Measurements from ENCODE around the gene ANAPC15.

The ANAPC15 gene

DNA sequence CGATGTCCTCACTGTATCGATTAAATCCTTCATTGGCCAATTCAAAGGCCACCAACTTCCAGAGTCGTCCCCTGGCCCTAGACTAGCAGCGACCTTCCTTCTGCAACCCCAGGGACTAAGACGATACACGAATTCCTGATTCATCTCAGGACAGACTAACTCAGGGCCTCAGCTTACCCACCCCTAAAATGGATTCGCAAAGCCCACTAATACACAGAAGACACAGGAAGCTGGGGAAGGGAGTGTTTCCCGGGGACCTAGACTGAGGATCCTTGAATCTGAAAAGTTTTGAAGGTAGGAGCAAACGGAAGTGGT is 9.9 kb downstream of the ANAPC15 start:
- Histone ChIP-seq H3K4me1 (ENCODE audit: low read length) (peaks cover 12% of the 10 kb centered on the region), H2AFZ (ENCODE audit: low read length) (peak overlapping the region; percentile 82), H3F3A (ENCODE audit: insufficient read depth, low read length) (peaks cover 3% of the 10 kb centered on the region; the same call in 1 of the 2 replicates), H3K27ac (ENCODE audit: low read length) (peak overlapping the region; percentile 85), H3K36me3 (replicated peaks; ENCODE audit: insufficient read depth, low read length) (no peaks in the 10 kb centered on the region), H3K4me3 (ENCODE audit: low read length) (peak overlapping the region; percentile 86), H3K9me2 (replicated peaks; ENCODE audit: insufficient read depth, low read length) (no peaks in the 10 kb centered on the region), H4K20me1 (ENCODE audit: insufficient read depth, low read length) (no peaks in the 10 kb centered on the region), H3K4me2 (ENCODE audit: low read depth, low read length) (peak overlapping the region; percentile 71), H3K9ac (ENCODE audit: low read length) (peak overlapping the region; percentile 91), H3K9me3 (replicated peaks; ENCODE audit: insufficient read depth, low read length) (no peaks in the 10 kb centered on the region), H3K27me3 (replicated peaks; ENCODE audit: insufficient read depth, low read length) (no peaks in the 10 kb centered on the region), H3K79me2 (ENCODE audit: low read length) (peaks cover 38% of the 10 kb centered on the region)
- TF ChIP-seq, protein P1, sequence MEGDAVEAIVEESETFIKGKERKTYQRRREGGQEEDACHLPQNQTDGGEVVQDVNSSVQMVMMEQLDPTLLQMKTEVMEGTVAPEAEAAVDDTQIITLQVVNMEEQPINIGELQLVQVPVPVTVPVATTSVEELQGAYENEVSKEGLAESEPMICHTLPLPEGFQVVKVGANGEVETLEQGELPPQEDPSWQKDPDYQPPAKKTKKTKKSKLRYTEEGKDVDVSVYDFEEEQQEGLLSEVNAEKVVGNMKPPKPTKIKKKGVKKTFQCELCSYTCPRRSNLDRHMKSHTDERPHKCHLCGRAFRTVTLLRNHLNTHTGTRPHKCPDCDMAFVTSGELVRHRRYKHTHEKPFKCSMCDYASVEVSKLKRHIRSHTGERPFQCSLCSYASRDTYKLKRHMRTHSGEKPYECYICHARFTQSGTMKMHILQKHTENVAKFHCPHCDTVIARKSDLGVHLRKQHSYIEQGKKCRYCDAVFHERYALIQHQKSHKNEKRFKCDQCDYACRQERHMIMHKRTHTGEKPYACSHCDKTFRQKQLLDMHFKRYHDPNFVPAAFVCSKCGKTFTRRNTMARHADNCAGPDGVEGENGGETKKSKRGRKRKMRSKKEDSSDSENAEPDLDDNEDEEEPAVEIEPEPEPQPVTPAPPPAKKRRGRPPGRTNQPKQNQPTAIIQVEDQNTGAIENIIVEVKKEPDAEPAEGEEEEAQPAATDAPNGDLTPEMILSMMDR (IDR thresholded peaks at IDR 0.05; ENCODE audit: low read length): no peak
- TF ChIP-seq EZH2 (optimal IDR thresholded peaks at IDR 0.05; ENCODE audit: low read depth, low read length): no peak
- DNase-seq: no peak

DNA sequence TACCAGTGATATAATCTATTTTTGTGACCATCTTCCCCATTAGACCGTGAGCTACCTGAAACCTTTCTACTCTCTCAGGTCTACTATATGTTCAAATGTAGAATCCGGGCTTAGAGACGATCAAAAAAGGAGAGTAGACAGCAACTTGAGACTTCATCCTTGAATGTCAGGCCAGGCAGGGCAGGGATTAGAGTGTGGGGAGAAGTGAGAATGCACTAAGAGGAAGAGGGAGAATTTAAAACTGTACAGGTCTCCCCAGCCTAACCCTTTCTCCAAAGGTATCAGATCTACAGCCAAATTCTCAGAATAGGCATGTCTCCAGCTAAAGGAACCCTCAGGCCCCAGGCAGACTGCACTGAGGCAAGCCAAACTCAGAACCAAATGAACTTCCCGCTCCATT is 10.3 kb downstream of the ANAPC15 start:
- DNase-seq: no peak
- TF ChIP-seq, protein P1 (IDR thresholded peaks at IDR 0.05; ENCODE audit: low read length): no peak
- TF ChIP-seq EZH2phosphoT487 (IDR thresholded peaks at IDR 0.05; ENCODE audit: low read length): no peak
- TF ChIP-seq EZH2 (optimal IDR thresholded peaks at IDR 0.05; ENCODE audit: low read depth, low read length): no peak
- Histone ChIP-seq H3K27ac (ENCODE audit: low read length) (peak overlapping the region; percentile 85; the same call in 1 of the 2 replicates), H3K4me1 (ENCODE audit: low read length) (peaks cover 12% of the 10 kb centered on the region), H3K79me2 (ENCODE audit: low read length) (peaks cover 38% of the 10 kb centered on the region), H3K27me3 (replicated peaks; ENCODE audit: insufficient read depth, low read length) (no peaks in the 10 kb centered on the region), H3F3A (ENCODE audit: insufficient read depth, low read length) (peaks cover 3% of the 10 kb centered on the region; the same call in 1 of the 2 replicates), H3K9ac (ENCODE audit: low read length) (peak overlapping the region; percentile 91), H3K4me3 (ENCODE audit: low read length) (peak overlapping the region; percentile 86), H3K36me3 (replicated peaks; ENCODE audit: insufficient read depth, low read length) (no peaks in the 10 kb centered on the region), H4K20me1 (ENCODE audit: insufficient read depth, low read length) (no peaks in the 10 kb centered on the region), H3K9me2 (replicated peaks; ENCODE audit: insufficient read depth, low read length) (no peaks in the 10 kb centered on the region), H3K9me3 (replicated peaks; ENCODE audit: insufficient read depth, low read length) (no peaks in the 10 kb centered on the region), H2AFZ (ENCODE audit: low read length) (no peak overlapping the region), H3K4me2 (ENCODE audit: low read depth, low read length) (peak overlapping the region; percentile 71)

DNA sequence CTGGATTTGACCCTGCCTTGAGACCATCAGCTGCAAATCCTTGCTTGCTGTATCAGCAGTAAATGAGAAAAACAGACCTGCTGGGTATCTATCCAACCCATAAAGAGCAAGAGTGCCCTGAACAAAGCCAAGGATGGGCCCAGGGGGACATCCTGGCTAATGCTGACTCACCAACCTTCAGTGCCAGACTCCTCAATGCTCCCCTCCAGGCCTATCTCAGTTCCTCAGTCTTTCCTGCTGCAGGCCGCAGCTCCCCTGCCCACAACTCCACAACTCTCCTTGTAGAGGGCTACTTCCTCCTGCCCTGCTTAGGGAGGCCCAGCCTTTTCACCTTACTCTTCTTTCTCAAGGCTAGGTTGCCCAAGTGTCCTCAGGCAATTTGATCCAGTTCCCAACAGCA is 12.0 kb downstream of the ANAPC15 start:
- Histone ChIP-seq H3K9ac (ENCODE audit: low read length) (no peak overlapping the region), H3K4me2 (ENCODE audit: low read depth, low read length) (no peak overlapping the region)

More for the DNA sequence above, 12.0 kb downstream of the ANAPC15 start:
- Histone ChIP-seq H3K4me3 (ENCODE audit: low read length) (no peak overlapping the region), H3K9me3 (replicated peaks; ENCODE audit: insufficient read depth, low read length) (no peaks in the 10 kb centered on the region), H3K27ac (ENCODE audit: low read length) (no peak overlapping the region), H3K36me3 (replicated peaks; ENCODE audit: insufficient read depth, low read length) (no peaks in the 10 kb centered on the region), H2AFZ (ENCODE audit: low read length) (no peak overlapping the region), H3K79me2 (ENCODE audit: low read length) (peaks cover 38% of the 10 kb centered on the region), H4K20me1 (ENCODE audit: insufficient read depth, low read length) (no peaks in the 10 kb centered on the region), H3K4me1 (ENCODE audit: low read length) (peaks cover 12% of the 10 kb centered on the region), H3K27me3 (replicated peaks; ENCODE audit: insufficient read depth, low read length) (no peaks in the 10 kb centered on the region), H3F3A (ENCODE audit: insufficient read depth, low read length) (peaks cover 3% of the 10 kb centered on the region; the same call in 1 of the 2 replicates), H3K9me2 (replicated peaks; ENCODE audit: insufficient read depth, low read length) (no peaks in the 10 kb centered on the region)
- no peak for DNase-seq
- TF ChIP-seq EZH2 (optimal IDR thresholded peaks at IDR 0.05; ENCODE audit: low read depth, low read length) (no peak), EZH2phosphoT487 (IDR thresholded peaks at IDR 0.05; ENCODE audit: low read length) (no peak)
- TF ChIP-seq, protein P1 (IDR thresholded peaks at IDR 0.05; ENCODE audit: low read length): no peak
